GM10248 (cell line): ENCODE measurements around the gene TXLNA.
A peak's percentile ranks its signal among the peaks of the same experiment; 100 is the strongest.

ENCODE experiments used
- CTCF ChIA-PET: fragments of 300-600 bp; sonication (Branson Sonifier 250); formaldehyde crosslinking; extraction: SDS; loops from one replicate; lab custom pipeline; 2021; ENCODE audit warnings: antibody characterized with exemption; lab: Yijun Ruan, JAX
- POLR2A ChIA-PET: fragments of 350-650 bp; sonication (Branson Sonifier 250); formaldehyde crosslinking; extraction: SDS; loops from one replicate; lab custom pipeline; 2020; ENCODE audit warnings: antibody characterized with exemption; lab: Yijun Ruan, JAX
- DNase-seq: peaks from one replicate; pipeline ENCODE4 v3.0.0; 2012; ENCODE audit errors: extremely low spot score
- TF ChIP-seq, protein P1 (sequence below): IDR thresholded peaks from 2 replicates; pipeline ENCODE4 v1.5.1; 2012; ENCODE audit warnings: mild to moderate bottlenecking, low read depth; ENCODE audit errors: extremely low read depth, missing control alignments, control extremely low read depth

TXLNA gene

GRCh38 chr1:32178380-32179192 lies 889 bp upstream of the TXLNA start:
- CTCF ChIA-PET = interaction anchor here (0.9 to 3.4 kb wide), 4 partner anchors 23 to 70 kb away, joined by 3 to 11 read pairs (median 4); partner anchors contain the start of gene CCDC28B
- TF ChIP-seq, protein P1, sequence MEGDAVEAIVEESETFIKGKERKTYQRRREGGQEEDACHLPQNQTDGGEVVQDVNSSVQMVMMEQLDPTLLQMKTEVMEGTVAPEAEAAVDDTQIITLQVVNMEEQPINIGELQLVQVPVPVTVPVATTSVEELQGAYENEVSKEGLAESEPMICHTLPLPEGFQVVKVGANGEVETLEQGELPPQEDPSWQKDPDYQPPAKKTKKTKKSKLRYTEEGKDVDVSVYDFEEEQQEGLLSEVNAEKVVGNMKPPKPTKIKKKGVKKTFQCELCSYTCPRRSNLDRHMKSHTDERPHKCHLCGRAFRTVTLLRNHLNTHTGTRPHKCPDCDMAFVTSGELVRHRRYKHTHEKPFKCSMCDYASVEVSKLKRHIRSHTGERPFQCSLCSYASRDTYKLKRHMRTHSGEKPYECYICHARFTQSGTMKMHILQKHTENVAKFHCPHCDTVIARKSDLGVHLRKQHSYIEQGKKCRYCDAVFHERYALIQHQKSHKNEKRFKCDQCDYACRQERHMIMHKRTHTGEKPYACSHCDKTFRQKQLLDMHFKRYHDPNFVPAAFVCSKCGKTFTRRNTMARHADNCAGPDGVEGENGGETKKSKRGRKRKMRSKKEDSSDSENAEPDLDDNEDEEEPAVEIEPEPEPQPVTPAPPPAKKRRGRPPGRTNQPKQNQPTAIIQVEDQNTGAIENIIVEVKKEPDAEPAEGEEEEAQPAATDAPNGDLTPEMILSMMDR = no peak

GRCh38 chr1:32179193-32179442 lies 357 bp upstream of the TXLNA start:
- ChIA-PET CTCF (interaction anchor here (0.8 to 3.4 kb wide), 5 partner anchors 22 to 137 kb away, joined by 3 to 11 read pairs (median 3); partner anchors contain the start of gene CCDC28B), POLR2A (interaction anchor here (0.6 to 2.5 kb wide), 7 partner anchors 10 to 157 kb away, joined by 3 to 13 read pairs (median 4); partner anchors contain the start of genes CCDC28B, KPNA6 and MARCKSL1)
- TF ChIP-seq, protein P1 = no peak
- no peak for DNase-seq

More at GRCh38 chr1:32178380-32179192, 889 bp upstream of the TXLNA start:
- POLR2A ChIA-PET = interaction anchor here (0.6 to 2.5 kb wide), 7 partner anchors 10 to 157 kb away, joined by 3 to 13 read pairs (median 4); partner anchors contain the start of genes CCDC28B, KPNA6 and MARCKSL1
- DNase-seq = no peak

DNA sequence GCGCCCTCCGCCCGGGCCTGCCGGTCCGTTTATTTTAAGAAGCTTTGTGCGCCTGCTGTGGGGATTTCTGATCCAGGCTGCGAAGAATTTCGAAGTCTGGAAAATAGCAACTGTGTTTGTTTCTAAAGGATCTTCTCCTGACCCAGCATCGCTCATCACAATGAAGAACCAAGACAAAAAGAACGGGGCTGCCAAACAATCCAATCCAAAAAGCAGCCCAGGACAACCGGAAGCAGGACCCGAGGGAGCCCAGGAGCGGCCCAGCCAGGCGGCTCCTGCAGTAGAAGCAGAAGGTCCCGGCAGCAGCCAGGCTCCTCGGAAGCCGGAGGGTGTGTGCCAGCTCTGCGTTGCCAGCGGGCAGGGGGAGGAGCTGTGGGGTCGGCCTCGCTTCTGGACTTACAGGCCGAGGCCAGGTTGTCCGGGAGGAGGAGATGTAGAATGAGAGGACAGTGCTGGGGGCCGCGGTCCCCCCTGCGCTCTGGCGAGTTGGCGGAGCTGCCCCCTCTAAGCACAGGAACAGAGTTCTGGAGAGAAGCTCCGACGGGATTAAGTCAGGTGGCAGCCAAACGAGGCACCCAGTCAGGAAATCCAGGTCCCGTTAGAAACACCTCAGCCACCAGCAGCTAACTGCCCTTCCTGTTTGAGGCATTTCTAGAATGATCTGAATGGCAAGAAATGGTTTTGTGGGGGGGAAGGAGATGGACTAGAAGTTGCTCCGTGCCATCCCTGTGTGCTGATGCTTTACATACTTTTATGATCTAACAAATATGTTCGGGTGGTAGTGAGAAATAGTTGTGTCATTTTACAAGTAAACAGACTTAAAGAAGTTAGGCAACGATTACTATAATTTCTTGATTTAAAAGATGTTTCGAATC lies 948 bp downstream of the TXLNA start:
- POLR2A ChIA-PET = interaction anchor here (0.6 to 2.5 kb wide), 4 partner anchors 9 to 156 kb away, joined by 3 to 13 read pairs (median 5); partner anchors contain the start of genes CCDC28B, KPNA6 and MARCKSL1
- DNase-seq = peak; percentile 53
- TF ChIP-seq, protein P1 = no peak
- CTCF ChIA-PET = interaction anchor here (0.9 to 3.4 kb wide), 5 partner anchors 12 to 71 kb away, joined by 3 to 11 read pairs (median 5); partner anchors contain the start of gene LCK

DNA sequence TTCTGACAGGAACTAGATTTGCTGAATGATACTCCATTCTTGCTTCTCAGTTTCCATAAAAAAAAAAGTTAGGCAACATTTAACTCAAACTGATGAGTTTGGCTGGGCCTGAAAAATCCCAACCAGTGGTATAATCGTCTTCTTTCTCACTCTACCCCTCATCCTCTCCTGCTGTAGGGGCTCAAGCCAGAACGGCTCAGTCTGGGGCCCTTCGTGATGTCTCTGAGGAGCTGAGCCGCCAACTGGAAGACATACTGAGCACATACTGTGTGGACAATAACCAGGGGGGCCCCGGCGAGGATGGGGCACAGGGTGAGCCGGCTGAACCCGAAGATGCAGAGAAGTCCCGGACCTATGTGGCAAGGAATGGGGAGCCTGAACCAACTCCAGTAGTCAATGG lies 1.6 kb downstream of the TXLNA start:
- DNase-seq = no peak
- CTCF ChIA-PET = interaction anchor here (1.0 to 3.4 kb wide), 4 partner anchors 11 to 67 kb away, joined by 4 to 11 read pairs (median 6); no protein-coding TSS in a partner anchor
- TF ChIP-seq, protein P1 = no peak
- POLR2A ChIA-PET = interaction anchor here (0.6 to 2.5 kb wide), 4 partner anchors 9 to 155 kb away, joined by 3 to 13 read pairs (median 4); partner anchors contain the start of genes CCDC28B, KPNA6 and MARCKSL1

DNA sequence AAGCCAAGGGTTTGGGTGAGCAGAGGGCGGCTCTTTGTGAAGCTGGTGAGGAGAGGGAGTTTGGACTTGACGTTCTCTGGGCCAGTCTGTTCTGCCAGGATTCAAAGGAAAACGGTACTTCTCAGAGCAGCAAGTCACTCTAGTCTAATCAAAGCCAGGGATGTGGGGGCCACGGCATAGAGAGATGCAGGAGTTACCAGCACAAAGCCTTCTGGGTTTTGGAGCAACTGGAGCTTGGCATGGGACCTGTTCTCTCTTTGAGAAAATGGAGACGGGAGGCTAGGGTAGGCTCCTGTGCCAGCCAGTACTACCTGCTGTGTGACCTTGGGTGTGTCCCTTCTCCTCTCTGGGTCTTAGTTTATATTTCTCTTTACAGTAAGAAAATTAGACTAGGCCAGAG lies 2.1 kb downstream of the TXLNA start:
- TF ChIP-seq, protein P1 = no peak
- no peak for DNase-seq
- ChIA-PET CTCF (interaction anchor here (2.6 to 3.4 kb wide), 2 partner anchors 34 to 67 kb away, joined by 7 to 11 read pairs; no protein-coding TSS in a partner anchor), POLR2A (interaction anchor here (0.7 to 1.0 kb wide), 3 partner anchors 74 to 155 kb away, joined by 3 to 6 read pairs (median 4); partner anchors contain the start of genes KPNA6 and MARCKSL1)
